SK-N-SH (cell line): ENCODE results near the gene TPO. TPM values are rescaled to one million over a fixed set of nuclear protein-coding genes. Genes with fewer than 3 reads are reported as not detected.

Source experiments
- CTCF ChIA-PET: fragments of 300-600, 350-600 bp; formaldehyde crosslinking; extraction: SDS; loops from one replicate; lab custom pipeline; 2021; lab: Yijun Ruan, JAX
- POLR2A ChIA-PET: fragments of 350-600 bp; sonication (Branson Sonifier 250); formaldehyde crosslinking; extraction: SDS; loops from one replicate; lab custom pipeline; 2020; ENCODE audit warnings: antibody characterized with exemption, inconsistent platforms; lab: Yijun Ruan, JAX
- DNase-seq: peaks from one replicate; pipeline ENCODE4 v3.0.0; 2012
- H2AFZ ChIP-seq: fragments of 200-600 bp; sonication (generic); 2 replicates; pipeline ENCODE4 v1.8.1; 2016; ENCODE audit warnings: antibody characterized with exemption, mild to moderate bottlenecking, low read depth
- H3F3A ChIP-seq: fragments of 200-600 bp; sonication (generic); replicated peaks from 2 replicates; pipeline ENCODE3; 2016; ENCODE audit warnings: antibody characterized with exemption, mild to moderate bottlenecking; ENCODE audit not compliant: insufficient read depth
- H3K27ac ChIP-seq, 2 experiments: fragments of 200-500 bp in 1 of 2; fragments of 200-600 bp in 1 of 2; sonication (Bioruptor generic) in 1 of 2; sonication (generic), shearing (Covaris generic) in 1 of 2; 2 replicates each; pipeline versions ENCODE4 v1.5.1 to v1.6.1; 2014 to 2016; ENCODE audit warnings: low read depth in 2 of 2, inconsistent platforms in 1 of 2, low read length in 1 of 2, mild to moderate bottlenecking in 1 of 2, mixed read lengths in 1 of 2
- H3K27me3 ChIP-seq: fragments of 200-600 bp; sonication (generic), shearing (Covaris generic); 2 replicates; pipeline ENCODE4 v1.6.1; 2016; ENCODE audit warnings: mixed run types; ENCODE audit not compliant: insufficient read depth
- H3K36me3 ChIP-seq, 2 experiments: fragments of 200-500 bp in 1 of 2; fragments of 200-600 bp in 1 of 2; sonication (Bioruptor generic) in 1 of 2; sonication (generic) in 1 of 2; replicated peaks in 1 of 2; 2 replicates each; pipeline versions ENCODE3 to v1.5.1; 2014 to 2016; ENCODE audit warnings: low read length in 1 of 2, mild to moderate bottlenecking in 1 of 2; ENCODE audit not compliant: insufficient read depth in 2 of 2, control insufficient read depth in 1 of 2
- H3K4me1 ChIP-seq, 2 experiments: fragments of 200-500 bp in 1 of 2; fragments of 200-600 bp in 1 of 2; sonication (Bioruptor generic) in 1 of 2; sonication (generic), shearing (Covaris generic) in 1 of 2; 2 replicates each; pipeline versions ENCODE4 v1.5.1 to v1.6.1; 2014 to 2016; ENCODE audit warnings: low read depth in 1 of 2, low read length in 1 of 2, mixed run types in 1 of 2; ENCODE audit not compliant: insufficient read depth in 2 of 2, control insufficient read depth in 1 of 2
- H3K4me2 ChIP-seq: fragments of 200-600 bp; sonication (generic), shearing (Covaris generic); 2 replicates; pipeline ENCODE4 v1.6.1; 2017; ENCODE audit warnings: mixed run types
- H3K4me3 ChIP-seq, 2 experiments: fragments of 200-500 bp in 1 of 2; fragments of 200-600 bp in 1 of 2; sonication (Bioruptor generic) in 1 of 2; sonication (generic), shearing (Covaris generic) in 1 of 2; 2 replicates each; pipeline versions ENCODE4 v1.5.1 to v1.8.1; 2014 to 2016; ENCODE audit warnings: low read depth in 2 of 2, inconsistent platforms in 1 of 2, low read length in 1 of 2, mild to moderate bottlenecking in 1 of 2, mixed read lengths in 1 of 2, moderate library complexity in 1 of 2
- H3K79me2 ChIP-seq: fragments of 200-600 bp; sonication (generic); 2 replicates; pipeline ENCODE4 v1.8.1; 2017; ENCODE audit warnings: mild to moderate bottlenecking; ENCODE audit not compliant: insufficient read depth
- H3K9ac ChIP-seq: fragments of 200-600 bp; sonication (generic); 2 replicates; pipeline ENCODE4 v1.6.1; 2017; ENCODE audit warnings: mixed run types
- H3K9me2 ChIP-seq: fragments of 200-600 bp; sonication (generic); 2 replicates; pipeline ENCODE4 v1.6.1; 2017; ENCODE audit warnings: mixed run types
- H3K9me3 ChIP-seq: fragments of 200-600 bp; sonication (generic); 2 replicates; pipeline ENCODE4 v1.6.1; 2017; ENCODE audit warnings: mixed run types, mild to moderate bottlenecking, moderate library complexity
- H4K20me1 ChIP-seq: fragments of 200-600 bp; sonication (generic); 2 replicates; pipeline ENCODE4 v1.6.1; 2017; ENCODE audit warnings: mild to moderate bottlenecking, mixed run types; ENCODE audit not compliant: insufficient read depth
- FOXM1 ChIP-seq: IDR thresholded peaks from 2 replicates; pipeline ENCODE4 v1.4.0; 2012; ENCODE audit warnings: low read depth, mild to moderate bottlenecking
- GABPA ChIP-seq: IDR thresholded peaks from 2 replicates; pipeline ENCODE4 v1.4.0; 2012; ENCODE audit warnings: low read depth, mild to moderate bottlenecking
- JUND ChIP-seq: IDR thresholded peaks from 2 replicates; pipeline ENCODE4 v1.4.0; 2012
- MXI1 ChIP-seq: IDR thresholded peaks from 2 replicates; pipeline ENCODE4 v1.6.1; 2012; ENCODE audit warnings: mild to moderate bottlenecking, low read depth, low read length, improper control_type of control experiment
- NFIC ChIP-seq: IDR thresholded peaks from 2 replicates; pipeline ENCODE4 v1.4.0; 2012; ENCODE audit warnings: borderline replicate concordance
- NRF1 ChIP-seq: IDR thresholded peaks from 2 replicates; pipeline ENCODE4 v1.6.1; 2012; ENCODE audit warnings: low read depth, mild to moderate bottlenecking, low read length
- PBX3 ChIP-seq: IDR thresholded peaks from 2 replicates; pipeline ENCODE4; 2012
- POLR2AphosphoS5 ChIP-seq: IDR thresholded peaks from 2 replicates; pipeline ENCODE4 v1.6.1; 2012; ENCODE audit warnings: low read depth, low read length
- RAD21 ChIP-seq: IDR thresholded peaks from 2 replicates; pipeline ENCODE4 v1.6.1; 2012; ENCODE audit warnings: mild to moderate bottlenecking, low read length
- RCOR1 ChIP-seq: fragments of 150-350 bp; IDR thresholded peaks from 2 replicates; pipeline ENCODE4 v1.6.1; 2017; ENCODE audit warnings: antibody characterized with exemption, low read length
- SIN3A ChIP-seq: IDR thresholded peaks from 2 replicates; pipeline ENCODE4 v1.6.1; 2012; ENCODE audit warnings: low read depth, mild to moderate bottlenecking, low read length, moderate library complexity, borderline replicate concordance
- TAF1 ChIP-seq: IDR thresholded peaks from 2 replicates; pipeline ENCODE4 v1.6.1; 2012; ENCODE audit warnings: low read depth, mild to moderate bottlenecking, low read length, moderate library complexity, borderline replicate concordance
- TEAD4 ChIP-seq: IDR thresholded peaks from 2 replicates; pipeline ENCODE4 v1.4.0; 2012; ENCODE audit warnings: mild to moderate bottlenecking, borderline replicate concordance; ENCODE audit not compliant: insufficient read depth
- ZBTB33 ChIP-seq: IDR thresholded peaks from 2 replicates; pipeline ENCODE4 v1.4.0; 2012; ENCODE audit warnings: low read depth, borderline replicate concordance
- WGBS: methylation state at CpG from one replicate; pipeline ENCODE4 v1.1.6; 2017; ENCODE audit warnings: low lambda C conversion rate; 5-methylcytosine and 5-hydroxymethylcytosine counted together
- polyA plus RNA-seq, 3 experiments: library from polyadenylated mRNA; depleted of rRNA; stranded (reverse); fragments of >200 nt; gene quantifications; 2 replicates each; pipeline ENCODE4 v1.2.3, GENCODE V29; 2012
- TF ChIP-seq, protein P1 (sequence below): fragments of 150-350 bp; IDR thresholded peaks from 2 replicates; pipeline ENCODE4 v1.6.1; 2017; ENCODE audit warnings: antibody characterized with exemption, low read length, low read depth, borderline replicate concordance
- TF ChIP-seq, protein P2 (sequence below): fragments of 200-600 bp; sonication (generic); IDR thresholded peaks from 2 replicates; pipeline ENCODE4 v1.6.1; 2017; ENCODE audit warnings: antibody characterized with exemption, mild to moderate bottlenecking, moderate library complexity

TPO gene
- polyA plus RNA-seq, 1 of the 3 experiments (the other 2 are of a cell fraction): not detected

DNA sequence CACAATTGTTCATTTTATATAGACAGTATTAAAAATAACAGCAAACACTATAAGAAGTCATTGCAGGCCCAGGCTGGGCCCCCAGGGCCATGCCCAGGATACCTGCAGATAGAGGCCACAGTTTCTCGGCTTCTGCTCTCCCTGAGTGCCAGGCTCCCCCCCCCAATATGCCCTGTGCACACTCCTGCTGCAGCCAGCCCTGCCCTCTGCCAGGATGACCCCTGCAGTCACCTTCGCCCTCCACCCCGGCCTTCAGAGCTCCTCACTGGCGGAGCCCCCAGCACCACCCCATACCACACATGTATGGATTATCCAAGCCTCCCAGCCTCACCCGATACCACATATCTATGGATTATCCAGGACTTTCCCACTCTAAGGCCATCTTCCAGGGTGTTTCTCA is 104.5 kb downstream of the TPO start (continued):
- TF ChIP-seq, protein P1, sequence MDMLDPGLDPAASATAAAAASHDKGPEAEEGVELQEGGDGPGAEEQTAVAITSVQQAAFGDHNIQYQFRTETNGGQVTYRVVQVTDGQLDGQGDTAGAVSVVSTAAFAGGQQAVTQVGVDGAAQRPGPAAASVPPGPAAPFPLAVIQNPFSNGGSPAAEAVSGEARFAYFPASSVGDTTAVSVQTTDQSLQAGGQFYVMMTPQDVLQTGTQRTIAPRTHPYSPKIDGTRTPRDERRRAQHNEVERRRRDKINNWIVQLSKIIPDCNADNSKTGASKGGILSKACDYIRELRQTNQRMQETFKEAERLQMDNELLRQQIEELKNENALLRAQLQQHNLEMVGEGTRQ: no peak
- TF ChIP-seq TEAD4: no peak
- no peak for TF ChIP-seq GABPA

GRCh38 chr2:1518331-1518803 is 105.1 kb downstream of the TPO start:
- no peaks in the 10 kb centered on the region; a peak in 1 of 4 replicates for H3K4me1 ChIP-seq
- H3K4me2 ChIP-seq: no peak overlapping the region
- no peaks in the 10 kb centered on the region for H3K9me3 ChIP-seq
- H2AFZ ChIP-seq: no peak overlapping the region
- no peaks in the 10 kb centered on the region for H4K20me1 ChIP-seq
- no peak overlapping the region for H3K27ac ChIP-seq
- no peaks in the 10 kb centered on the region for H3F3A ChIP-seq
- ChIA-PET POLR2A (no interaction called here), CTCF (interaction anchor here (0.6 to 1.6 kb wide), 4 partner anchors 21 to 128 kb away, joined by 3 to 5 read pairs (median 4); no protein-coding TSS in a partner anchor)
- H3K36me3 ChIP-seq: no peaks in the 10 kb centered on the region
- DNase-seq: no peak
- H3K27me3 ChIP-seq: no peaks in the 10 kb centered on the region
- no peaks in the 10 kb centered on the region for H3K79me2 ChIP-seq
- H3K9me2 ChIP-seq: no peaks in the 10 kb centered on the region
- TF ChIP-seq ZBTB33: no peak
- TF ChIP-seq JUND: no peak
- no peak for TF ChIP-seq NRF1
- TF ChIP-seq RCOR1: no peak
- TF ChIP-seq MXI1: no peak
- 46% methylated on average over 3 of the region's 3 CpGs for WGBS
- H3K4me3 ChIP-seq: no peak overlapping the region
- H3K9ac ChIP-seq: no peak overlapping the region

DNA sequence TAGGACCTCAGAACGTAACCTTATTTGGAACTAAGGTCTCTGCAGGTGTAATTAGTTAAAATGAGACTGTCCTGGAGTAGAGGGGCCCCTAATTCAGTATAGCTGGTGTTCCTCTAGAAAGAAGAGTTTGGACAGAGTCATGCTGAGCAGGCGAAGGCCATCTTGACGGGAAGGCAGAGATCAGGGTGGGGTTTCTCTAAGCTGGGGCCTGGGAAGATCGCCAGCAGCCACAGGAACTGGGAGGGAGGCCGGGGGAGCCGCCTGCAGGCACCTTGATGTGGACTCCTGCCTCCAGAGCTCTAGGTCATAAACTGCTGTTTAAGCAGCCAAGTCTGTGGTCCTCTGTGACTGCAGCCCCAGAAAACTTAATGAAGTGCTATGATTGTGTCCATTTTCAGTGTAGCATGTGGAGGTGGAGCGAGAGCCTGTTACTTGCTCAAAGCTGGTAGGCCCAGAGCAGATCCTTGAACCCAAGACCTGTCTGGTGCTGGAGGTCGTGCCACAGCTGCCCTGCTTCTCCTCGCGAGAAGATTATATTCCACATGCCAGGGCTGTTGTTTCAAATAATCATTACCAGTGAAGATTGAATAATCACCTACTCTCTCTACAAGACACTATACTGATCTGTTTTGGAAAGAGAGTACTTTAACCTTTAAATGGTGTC is 105.7 kb downstream of the TPO start:
- Histone ChIP-seq H3K4me2 (no peak overlapping the region), H3K36me3 (no peaks in the 10 kb centered on the region), H3K79me2 (no peaks in the 10 kb centered on the region), H3K9me3 (no peaks in the 10 kb centered on the region), H4K20me1 (no peaks in the 10 kb centered on the region), H3F3A (no peaks in the 10 kb centered on the region), H3K27me3 (no peaks in the 10 kb centered on the region), H3K4me1 (no peaks in the 10 kb centered on the region; a peak in 1 of 4 replicates), H3K9me2 (no peaks in the 10 kb centered on the region), H3K4me3 (no peak overlapping the region), H3K27ac (no peak overlapping the region), H3K9ac (no peak overlapping the region), H2AFZ (no peak overlapping the region)
- CTCF ChIA-PET: interaction anchor here (0.6 to 1.8 kb wide), 5 partner anchors 21 to 129 kb away, joined by 3 to 8 read pairs (median 5); no protein-coding TSS in a partner anchor
- no peak for DNase-seq
- no peak for TF ChIP-seq GABPA
- no peak for TF ChIP-seq RAD21
- no peak for TF ChIP-seq FOXM1
- TF ChIP-seq SIN3A: no peak
- no peak for TF ChIP-seq NFIC
- no peak for TF ChIP-seq TAF1
- TF ChIP-seq MXI1: no peak
- TF ChIP-seq, protein P2, sequence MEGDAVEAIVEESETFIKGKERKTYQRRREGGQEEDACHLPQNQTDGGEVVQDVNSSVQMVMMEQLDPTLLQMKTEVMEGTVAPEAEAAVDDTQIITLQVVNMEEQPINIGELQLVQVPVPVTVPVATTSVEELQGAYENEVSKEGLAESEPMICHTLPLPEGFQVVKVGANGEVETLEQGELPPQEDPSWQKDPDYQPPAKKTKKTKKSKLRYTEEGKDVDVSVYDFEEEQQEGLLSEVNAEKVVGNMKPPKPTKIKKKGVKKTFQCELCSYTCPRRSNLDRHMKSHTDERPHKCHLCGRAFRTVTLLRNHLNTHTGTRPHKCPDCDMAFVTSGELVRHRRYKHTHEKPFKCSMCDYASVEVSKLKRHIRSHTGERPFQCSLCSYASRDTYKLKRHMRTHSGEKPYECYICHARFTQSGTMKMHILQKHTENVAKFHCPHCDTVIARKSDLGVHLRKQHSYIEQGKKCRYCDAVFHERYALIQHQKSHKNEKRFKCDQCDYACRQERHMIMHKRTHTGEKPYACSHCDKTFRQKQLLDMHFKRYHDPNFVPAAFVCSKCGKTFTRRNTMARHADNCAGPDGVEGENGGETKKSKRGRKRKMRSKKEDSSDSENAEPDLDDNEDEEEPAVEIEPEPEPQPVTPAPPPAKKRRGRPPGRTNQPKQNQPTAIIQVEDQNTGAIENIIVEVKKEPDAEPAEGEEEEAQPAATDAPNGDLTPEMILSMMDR: no peak
- no peak for TF ChIP-seq RCOR1
- no peak for TF ChIP-seq PBX3
- TF ChIP-seq POLR2AphosphoS5: no peak
- POLR2A ChIA-PET: no interaction called here
- WGBS: 33% methylated on average over 10 of the region's 10 CpGs
